Hematopoietic multipotent progenitor cell treated with erythropoietin and hydrocortisone succinate and interleukin-3 and kit ligand, for 6 days (in vitro differentiated cells): ENCODE results near the gene NCS1.

ENCODE experiments used
- DNase-seq: peaks from one replicate; pipeline ENCODE4 v3.0.0-alpha.2; 2015

The NCS1 gene

DNA sequence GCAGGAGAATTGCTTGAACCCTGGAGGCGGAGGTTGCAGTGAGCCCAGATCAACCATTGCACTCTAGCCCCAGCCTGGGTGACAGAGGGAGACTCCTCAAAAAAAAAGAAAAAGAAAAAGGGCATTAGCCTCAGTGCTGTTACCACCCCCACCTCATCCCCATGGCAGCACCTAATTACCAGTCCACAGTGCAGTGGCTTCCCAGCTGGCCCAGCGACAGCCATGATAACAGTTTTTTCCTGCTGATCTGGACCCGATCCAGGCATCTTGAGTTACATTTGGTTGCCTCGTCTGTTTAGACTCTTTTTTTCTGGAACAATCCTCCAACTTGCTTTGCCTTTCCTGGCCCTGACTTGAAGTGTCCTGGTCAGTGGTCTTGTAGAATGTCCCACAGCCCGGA lies 24.4 kb downstream of the NCS1 start:
- peak; percentile 79 for DNase-seq

DNA sequence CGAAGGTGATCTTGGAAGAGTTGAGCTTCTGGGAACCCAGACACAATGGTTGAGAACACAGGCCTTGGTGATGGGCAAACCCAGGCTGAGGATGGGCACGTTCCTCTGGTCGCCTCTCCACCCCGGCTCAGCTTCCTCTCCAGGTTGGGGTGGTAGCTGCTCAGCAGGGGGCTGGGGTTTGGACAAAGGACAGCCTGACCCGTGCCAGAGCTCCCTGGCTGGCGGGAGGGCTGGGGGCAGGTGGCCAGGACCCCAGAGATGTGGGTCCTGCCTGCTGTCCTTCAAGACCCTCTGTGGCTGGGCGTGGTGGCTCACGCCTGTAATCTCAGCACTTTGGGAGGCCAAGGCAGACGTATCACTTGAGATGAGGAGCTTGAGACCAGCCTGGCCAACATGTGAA lies 25.2 kb downstream of the NCS1 start:
- DNase-seq: no peak

DNA sequence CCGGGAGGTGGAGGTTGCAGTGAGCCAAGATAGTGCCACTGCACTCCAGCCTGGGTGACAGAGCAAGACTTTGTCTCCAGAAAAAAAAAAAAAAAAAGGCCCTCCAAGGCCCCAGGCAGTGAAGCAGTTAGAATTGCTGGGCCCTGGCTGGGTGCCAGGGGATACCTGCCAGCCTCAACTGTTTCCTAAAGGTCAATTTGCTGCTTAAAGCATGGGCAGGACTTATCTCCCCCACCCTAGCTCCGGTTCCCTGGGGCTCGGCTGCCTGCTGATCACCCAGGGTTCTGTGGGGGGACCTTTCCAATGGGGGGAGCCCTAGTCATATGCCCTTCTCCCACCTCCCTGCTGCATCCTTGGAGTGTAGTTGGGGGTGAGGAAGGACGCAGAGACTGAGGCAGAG lies 25.7 kb downstream of the NCS1 start:
- no peak for DNase-seq

DNA sequence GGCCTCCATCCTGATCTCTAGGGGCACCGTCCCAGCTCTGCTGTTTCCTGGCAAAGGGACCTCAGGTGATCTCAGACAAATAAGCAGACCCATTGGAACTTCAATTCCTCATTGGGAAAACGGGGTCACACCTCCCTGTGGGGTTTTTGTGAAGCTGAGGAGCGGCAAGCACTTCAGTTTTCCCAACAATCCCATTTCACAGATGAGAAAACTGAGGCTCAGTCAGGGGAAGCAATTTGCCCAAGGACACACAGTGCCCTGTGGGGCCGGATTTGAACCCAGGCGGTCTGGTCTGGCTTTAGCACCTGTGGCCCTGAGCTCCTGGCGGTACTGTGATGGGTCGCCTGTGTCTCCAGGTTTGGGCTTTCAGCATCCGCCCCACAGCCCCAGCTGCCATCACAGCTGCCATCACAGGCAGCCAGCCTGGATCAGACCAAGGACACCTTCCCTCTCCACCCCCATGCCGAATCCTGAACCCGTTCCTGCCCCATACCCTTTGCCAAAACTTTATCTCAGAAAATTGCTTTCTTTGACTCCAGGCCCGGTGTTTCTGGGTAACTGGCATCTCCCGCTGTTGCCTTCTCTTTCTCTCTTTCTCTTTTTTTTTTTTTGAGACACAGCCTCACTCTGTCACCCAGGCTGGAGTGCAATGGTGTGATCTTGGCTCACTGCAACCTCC lies 26.4 kb downstream of the NCS1 start:
- no peak for DNase-seq

DNA sequence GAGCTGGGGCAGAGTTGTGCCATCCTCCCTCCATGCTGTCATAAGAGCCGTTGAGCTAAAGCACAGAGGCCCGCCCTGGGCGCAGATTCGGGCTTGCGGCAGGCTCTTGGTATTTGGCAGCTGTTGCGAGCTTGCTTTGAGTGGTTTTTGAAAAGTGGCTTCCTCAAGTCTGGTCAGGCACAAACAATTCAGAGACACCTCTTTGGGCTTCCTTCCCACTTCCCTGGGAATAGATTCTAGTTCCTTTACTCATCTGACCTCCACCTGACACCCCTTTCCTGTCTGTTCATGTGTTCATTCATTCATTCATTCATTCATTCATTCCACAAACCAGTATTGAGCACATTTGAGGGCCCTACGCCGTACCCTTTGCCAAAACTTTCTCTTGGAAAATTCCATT lies 27.4 kb downstream of the NCS1 start:
- DNase-seq: no peak

DNA sequence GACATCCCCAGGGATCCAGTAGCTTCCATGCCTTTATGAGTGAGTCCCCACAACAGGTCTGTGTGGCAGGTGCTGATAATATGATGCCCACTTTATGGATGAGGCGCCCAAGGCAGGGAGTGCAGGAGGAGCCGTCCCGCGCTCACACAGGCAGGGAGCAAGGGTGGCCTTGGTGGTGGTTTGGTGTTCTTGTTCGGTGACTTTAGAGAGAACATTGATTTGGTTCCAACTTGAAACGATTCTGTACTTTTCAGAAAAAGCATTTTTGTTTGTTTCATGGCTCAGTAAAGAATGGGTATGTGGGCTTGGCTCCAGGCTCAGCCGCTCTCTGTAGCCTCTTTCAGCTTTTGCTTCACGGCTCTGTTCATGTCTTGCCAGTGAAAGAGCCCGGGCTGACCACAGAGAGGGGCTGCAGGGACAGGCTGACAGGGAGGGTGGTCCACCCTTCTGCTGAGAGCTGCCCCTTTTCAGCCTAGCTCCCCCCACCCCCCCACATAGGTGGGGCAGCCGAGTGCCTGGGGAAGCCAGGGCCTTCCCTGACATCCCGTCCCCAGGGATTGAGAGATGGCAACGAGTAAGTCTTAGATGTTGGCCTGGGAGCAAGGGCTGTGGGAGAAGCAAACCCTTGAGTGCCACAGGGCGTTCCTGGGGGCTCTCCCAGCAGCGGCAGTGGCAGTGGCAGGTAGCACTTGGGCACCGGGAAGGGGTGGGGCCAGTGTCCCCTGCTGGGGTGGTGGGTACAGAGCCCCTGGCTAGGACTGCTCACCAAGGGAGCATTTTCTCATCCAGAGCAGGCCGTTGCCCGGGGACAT lies 28.0 kb downstream of the NCS1 start:
- DNase-seq: no peak

DNA sequence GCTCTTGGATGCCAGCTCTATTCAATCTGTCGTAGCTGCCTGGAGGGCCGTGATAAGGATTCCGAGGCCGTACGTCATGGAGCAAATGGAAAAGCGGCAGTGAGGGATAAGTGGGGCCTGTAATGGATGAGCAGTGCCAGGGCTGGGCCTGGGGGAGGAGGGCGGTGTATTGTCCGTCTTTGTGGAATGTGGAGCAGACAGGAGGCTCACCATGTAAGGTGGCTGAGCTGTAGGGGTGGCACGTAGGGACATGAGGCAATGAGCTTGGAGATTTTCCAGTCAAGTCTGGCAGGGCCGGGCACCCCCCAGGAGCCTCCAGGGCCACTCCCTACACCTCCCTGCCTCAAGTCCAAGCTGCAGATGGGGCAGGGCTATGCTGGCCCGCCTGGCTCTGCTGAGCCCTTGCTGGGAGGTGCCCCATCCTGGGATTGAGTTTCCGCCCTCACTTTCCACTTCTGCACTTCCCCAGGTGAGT lies 29.2 kb downstream of the NCS1 start:
- DNase-seq: no peak

DNA sequence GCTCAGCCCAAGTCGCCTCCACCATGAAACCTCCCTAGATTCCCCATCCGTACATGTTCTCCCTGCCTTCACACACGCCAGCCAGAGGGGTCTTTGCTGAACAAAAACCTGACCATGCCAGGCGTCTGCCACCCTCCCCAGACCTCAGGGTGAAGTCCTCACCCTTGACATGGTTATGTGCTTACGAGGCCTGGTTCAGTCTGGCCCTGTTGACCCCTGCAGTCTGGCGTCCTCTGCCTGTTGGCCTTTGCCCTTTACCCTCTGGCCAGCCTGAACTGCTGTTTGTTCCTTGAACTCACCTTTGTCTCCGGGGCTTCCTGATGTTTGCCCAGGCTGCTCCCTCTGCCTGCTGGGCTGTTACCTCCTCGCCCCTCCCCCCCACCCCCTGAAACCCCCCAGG lies 29.8 kb downstream of the NCS1 start:
- DNase-seq: no peak

DNA sequence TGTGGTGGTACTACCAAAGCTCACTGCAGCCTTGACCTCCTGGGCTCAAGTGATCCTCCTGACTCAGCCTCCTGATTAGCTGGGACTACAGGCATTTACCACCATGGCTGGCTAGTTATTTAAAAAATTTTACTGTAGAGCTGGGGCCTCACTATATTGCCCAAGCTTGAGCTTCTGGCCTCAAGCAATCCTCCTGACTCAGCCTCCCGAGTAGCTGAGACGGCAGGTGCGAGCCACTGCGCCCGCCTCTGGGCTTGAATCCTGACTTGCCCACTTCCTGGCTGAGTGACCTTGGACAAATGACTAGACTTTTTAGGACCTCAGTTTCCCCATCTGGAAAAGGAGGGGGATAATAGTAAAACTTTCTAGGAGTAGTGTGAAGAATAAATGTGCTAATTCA lies 32.1 kb downstream of the NCS1 start:
- DNase-seq: no peak

DNA sequence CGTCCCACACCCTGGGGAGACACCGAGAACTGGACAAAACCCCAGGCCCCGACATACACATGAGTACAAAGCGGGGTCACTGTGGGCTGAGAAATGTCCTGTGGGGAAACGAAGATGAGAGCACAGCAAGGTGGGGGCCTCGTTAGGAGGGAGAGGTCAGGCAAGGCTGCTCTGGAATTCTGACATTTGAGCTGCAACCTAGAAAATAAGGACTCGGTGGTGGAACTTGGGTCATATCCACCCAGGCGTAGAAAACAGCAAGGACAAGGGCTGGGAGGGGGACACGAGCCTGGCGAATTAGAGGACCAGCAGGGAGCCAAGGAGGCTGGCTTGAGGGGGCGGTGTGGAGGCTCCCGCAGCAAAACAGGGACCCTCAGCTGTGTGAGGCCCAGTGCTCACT lies 32.8 kb downstream of the NCS1 start:
- no peak for DNase-seq

DNA sequence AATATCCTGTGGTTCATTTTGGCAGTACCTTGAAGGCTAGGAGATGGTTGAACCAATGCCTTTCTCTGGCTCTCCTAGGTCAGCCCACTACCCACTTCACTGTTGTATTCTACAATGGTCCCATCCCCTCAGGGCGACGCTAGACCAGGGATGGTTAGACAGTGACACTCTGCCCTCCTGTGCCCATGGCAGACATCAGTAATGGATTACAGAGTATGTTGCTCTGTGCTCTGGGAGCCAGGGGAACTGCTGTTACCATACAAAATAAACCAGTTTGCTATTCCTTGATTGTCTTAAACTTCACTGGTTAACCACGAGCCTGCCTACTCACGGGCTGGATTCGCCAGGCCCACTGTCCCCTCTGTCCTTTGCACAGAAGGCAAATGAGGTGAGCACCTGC lies 33.7 kb downstream of the NCS1 start:
- no peak for DNase-seq

DNA sequence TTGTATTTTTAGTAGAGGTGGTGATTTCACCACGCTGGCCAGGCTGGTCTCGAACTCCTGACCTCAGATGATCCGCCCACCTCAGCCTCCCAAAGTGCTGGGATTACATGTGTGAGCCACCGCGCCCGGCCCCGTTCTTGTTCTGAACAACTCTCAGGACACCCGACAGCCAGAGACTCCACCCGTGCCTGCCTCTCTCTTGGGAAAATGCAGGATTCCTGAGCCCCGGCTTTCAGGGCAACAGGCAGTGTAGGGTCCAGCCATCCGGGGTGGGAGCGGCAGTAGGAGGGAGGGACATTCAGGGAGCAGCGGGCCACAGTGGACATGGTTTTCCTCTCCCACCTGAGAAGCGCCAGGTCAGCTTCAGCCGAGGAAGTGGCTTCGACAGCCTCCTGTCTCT lies 34.4 kb downstream of the NCS1 start:
- DNase-seq: no peak

DNA sequence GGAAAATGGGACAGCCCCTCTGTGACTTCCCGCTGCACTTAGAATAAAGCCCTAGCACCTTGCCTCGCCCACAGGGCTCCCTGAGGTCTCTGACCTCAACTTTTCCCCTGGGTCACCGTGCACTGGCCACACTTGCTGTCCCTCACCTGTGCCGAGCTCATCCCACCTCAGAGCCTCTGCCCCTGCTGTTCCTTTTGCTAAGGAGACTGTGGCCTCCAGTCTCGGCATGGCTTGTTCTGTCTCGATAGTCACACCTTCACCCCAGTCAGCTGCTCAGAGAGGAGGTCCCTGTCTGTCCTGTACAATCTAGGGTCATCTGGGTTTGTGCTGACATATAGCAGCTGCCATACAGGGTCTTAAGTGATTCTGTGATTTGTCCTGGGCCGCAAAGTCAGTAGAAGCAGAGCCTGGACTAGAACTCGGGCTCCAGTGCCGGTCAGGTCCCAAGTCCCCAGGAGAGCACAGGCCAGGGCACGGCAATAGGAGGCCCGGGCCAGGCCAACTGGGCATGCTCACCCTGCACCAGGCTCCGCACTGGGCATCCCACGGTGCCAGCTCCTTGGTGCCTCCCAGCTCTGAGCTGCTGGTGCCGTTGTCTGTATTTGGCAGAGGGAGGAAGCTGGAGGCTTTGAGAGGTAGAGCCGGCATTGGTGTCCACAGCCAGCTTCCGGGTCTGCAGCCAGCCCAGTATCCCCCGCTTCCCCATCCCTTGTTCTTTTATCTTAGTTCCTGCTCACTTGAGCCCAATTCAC lies 35.2 kb downstream of the NCS1 start:
- DNase-seq: no peak

DNA sequence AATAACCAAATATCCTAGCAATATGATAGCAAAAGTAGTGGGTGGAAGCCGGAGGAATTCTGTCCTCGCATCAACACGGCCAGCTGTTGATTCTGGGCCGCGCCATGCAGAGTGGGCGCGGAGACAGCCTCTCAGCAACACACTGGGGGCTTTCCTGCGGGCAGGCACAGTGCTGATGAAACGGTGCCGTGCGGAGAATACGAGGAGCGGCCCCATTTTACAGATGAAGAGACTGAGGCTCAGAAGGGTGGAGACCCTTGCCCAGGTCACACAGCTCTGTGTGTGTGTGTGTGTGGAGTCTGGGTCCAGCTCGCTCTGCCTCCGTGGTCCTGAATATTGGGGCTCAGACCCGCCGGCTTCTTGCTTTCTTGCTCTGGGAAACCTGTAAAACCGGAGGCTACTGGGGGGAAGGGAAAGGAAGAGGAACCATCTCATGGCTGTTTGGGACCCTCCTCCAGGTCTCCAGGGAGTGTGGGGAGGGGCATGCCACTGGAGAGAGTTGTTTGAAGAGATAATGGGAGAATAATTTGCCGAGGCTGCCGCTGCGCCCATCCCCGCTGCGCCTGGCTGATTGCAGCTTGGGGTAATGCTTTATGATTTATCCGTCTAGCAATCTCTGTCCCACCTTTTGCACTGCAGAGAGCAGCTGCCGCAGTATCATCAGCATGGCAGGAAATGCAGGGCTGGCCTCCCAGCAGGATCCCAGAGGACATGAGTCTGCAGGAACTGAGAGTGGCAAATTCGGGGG lies 36.6 kb downstream of the NCS1 start:
- peak; percentile 36 for DNase-seq

DNA sequence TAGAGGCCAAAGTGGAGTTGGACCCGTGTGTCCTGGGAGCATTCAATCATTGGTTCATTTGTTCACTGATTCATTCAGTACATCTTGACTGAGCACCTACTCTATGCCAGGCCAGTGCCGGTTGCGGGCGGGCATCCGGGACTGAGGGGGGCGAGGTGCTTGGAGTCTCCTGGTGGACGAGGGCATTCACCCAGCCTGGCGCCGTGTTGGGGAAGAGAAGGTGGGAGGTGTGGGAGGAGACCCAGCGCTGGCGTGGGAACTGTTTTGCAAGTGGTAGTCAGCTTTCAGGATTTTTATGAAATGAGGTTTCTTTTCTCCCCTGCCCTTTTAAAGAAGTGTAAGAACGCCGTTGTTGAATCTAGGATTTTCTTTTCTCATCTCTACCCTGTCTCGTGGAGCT lies 37.2 kb downstream of the NCS1 start:
- no peak for DNase-seq

DNA sequence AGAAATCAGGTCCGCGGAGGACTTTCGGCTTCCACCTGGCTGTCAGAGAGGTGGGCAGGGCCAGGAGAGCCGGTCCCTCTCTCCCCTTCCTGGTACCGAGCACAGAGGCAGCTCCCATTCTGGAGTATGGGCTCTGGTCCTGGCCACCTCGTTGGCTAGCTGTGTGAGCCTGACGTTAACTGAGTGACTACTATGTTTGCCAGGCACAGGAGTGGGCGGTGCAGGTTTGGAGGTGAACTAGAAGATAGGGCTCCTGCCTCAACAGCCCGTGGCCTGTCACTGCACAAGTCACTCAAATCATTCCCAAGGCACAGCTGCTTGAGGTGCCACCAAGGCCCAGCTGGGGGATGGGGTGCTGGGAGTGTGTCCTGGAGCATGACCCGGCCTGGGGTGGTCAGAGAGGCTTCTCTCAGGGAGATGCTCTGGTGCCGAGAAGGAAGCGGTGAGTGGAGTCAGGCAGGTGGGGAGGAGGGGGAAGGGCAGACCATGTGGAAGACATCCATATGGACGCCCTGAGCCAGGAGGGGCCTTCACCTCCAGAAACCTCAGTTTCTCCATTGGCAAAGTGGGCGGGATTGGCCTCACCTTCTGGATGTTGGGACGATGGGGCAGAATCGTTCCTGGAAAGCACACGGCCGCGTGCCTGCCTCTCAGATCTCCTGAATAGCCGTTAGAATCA lies 39.5 kb downstream of the NCS1 start:
- no peak for DNase-seq

DNA sequence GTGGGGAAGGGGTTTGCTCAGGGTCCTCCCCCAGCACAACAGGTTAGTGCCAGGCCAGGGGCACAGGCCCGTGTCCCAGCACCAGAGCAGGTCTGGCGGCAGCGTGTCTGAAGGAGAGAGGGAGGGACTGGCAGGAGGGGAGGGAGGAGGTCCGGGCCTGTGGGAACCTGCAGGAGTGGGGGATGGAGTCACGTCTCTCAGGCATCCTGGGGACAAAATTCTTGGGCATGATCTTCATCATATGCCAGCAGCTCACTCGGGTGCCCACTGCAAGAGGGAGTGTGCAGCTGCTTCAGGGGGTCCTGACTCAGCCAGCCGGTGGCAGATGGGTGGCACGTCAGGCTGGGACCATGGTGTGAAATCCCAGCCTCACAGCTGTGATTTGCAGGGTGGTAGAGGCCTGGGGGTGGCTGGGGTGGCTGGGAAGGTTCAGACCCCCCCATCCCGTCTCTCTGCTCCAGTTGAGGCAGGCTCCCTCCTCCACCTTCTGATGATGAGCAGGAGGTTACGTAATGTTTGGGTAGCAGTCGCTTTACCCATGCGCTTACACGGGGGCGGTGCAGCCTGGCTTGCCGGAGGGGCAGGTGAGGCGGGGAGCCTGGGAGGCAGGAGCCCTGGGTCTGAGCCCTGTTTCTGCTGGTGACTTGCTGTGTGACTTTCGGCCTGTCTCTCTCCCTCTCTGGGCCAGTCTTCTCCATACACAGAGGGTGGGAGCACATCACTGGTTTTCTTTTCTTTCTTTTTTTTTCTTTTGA lies 40.5 kb downstream of the NCS1 start:
- DNase-seq: no peak

DNA sequence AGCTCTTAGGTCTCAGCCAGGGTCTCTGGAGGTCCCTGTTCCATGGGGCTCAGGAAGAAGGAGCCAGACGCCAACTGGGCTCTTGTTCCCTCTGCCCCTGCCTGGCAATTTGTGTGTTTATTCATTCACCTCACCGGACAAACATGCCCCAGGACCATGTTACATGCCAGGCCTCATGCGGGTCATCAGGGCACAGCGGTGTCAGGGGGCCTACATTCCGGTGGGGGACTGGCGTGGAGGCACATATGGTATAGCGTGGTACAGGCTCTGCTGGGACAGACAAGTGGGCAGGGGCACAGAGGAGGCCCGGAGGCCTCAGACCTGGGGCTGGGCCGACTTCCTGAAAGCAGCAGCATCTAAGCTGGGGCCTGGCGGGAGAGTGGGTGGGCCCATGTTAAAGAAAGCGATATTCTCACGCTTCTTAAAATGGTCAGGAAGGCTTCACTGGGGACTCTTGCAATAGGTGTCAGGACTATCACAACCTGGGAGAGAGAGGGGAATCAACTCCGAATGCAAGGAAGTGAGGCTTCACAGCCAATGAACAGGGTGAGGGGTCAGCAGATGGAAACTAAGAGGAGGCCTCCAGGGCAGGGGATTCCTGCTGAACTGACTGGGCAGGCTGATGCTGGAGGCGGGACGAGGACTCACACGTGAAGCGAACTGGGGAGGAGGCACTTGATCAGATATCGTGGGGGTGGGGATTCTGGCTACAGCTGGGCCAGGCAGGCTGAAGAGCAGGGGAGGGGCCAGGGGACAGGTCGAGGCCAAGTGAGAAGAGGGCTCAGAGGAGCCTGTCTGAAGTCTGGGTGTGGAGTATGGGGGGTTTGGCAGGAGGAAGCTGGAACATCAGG lies 41.9 kb downstream of the NCS1 start:
- DNase-seq: peak; percentile 83

DNA sequence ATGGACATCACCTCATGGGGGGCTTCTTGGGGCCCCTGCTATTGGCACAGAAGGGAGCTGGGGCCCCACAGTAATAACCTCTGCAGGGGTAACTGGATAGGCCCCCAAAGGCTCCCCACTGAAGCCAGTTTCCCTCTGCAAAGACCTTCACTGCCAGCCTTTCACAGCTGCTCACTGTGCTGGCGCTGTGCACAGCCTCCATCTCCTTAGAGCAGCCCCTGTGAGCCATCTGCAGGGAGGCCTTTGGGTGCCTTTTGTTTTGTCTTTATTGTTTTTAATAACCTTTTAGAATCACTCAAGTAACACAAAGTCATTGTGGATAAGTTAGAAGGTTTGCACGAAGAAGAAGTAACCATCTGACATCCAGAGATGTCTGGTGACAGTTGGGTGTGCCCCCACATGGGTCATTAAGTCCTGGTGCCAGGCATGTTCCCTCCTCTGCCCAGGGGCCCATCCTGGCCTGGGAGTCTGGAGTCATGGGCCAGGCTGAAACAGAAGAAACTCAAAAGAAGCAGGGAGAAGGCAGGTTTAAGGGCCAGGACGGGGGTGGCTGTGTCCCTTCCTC lies 42.7 kb downstream of the NCS1 start:
- peak; percentile 24 for DNase-seq
